Sigmoid colon (tissue), 4 donors: ENCODE data around the gene CLEC20A.
A peak's percentile ranks its signal among the peaks of the same experiment; 100 is the strongest.

Experiments used
- EP300 ChIP-seq, 4 donors: sonication (generic); formaldehyde crosslinking; IDR thresholded peaks; one replicate each; pipeline ENCODE4 v1.6.1; 2017; ENCODE audit warnings: antibody characterized with exemption in 4 of 4
- POLR2A ChIP-seq, 2 donors: fragments of 450-650 bp; IDR thresholded peaks; one replicate each; pipeline ENCODE4 v1.6.1; 2016; ENCODE audit warnings: antibody characterized with exemption in 2 of 2, mild to moderate bottlenecking in 2 of 2, moderate library complexity in 2 of 2
- POLR2AphosphoS5 ChIP-seq, 4 donors: sonication (generic); formaldehyde crosslinking; IDR thresholded peaks; one replicate each; pipeline ENCODE4 v1.6.1; 2017; ENCODE audit warnings: antibody characterized with exemption in 4 of 4
- TF ChIP-seq, protein P1 (sequence below), 4 experiments: fragments of 450-650 bp in 3 of 4; fragments of 200-600 bp in 1 of 4; IDR thresholded peaks; one replicate each; pipeline ENCODE4 v1.5.1; 2016 to 2019; ENCODE audit warnings: antibody characterized with exemption in 4 of 4, mild to moderate bottlenecking in 3 of 4, moderate library complexity in 2 of 4

- TF ChIP-seq, protein P1, sequence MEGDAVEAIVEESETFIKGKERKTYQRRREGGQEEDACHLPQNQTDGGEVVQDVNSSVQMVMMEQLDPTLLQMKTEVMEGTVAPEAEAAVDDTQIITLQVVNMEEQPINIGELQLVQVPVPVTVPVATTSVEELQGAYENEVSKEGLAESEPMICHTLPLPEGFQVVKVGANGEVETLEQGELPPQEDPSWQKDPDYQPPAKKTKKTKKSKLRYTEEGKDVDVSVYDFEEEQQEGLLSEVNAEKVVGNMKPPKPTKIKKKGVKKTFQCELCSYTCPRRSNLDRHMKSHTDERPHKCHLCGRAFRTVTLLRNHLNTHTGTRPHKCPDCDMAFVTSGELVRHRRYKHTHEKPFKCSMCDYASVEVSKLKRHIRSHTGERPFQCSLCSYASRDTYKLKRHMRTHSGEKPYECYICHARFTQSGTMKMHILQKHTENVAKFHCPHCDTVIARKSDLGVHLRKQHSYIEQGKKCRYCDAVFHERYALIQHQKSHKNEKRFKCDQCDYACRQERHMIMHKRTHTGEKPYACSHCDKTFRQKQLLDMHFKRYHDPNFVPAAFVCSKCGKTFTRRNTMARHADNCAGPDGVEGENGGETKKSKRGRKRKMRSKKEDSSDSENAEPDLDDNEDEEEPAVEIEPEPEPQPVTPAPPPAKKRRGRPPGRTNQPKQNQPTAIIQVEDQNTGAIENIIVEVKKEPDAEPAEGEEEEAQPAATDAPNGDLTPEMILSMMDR (IDR thresholded peaks at IDR 0.05), result no peak
- TF ChIP-seq POLR2AphosphoS5 (IDR thresholded peaks at IDR 0.05), result peak in 2 of 4 donors; percentile 43 to 61
- no peak for TF ChIP-seq POLR2A (IDR thresholded peaks at IDR 0.05)
- TF ChIP-seq EP300 (IDR thresholded peaks at IDR 0.05), result no peak
Measured at GRCh38 chr1:178544531-178544930, 47.8 kb upstream of the CLEC20A start.
